K562 (cell line): ENCODE measurements around the gene FAM89B. TPM values are rescaled to one million over a fixed set of nuclear protein-coding genes. Genes with fewer than 3 reads are reported as not detected.

Source experiments
- CREB3L1 ChIP-seq: fragments of 450-650 bp; IDR thresholded peaks from 2 replicates; pipeline ENCODE4 v1.6.1; 2014; ENCODE audit warnings: low read depth, mild to moderate bottlenecking, moderate library complexity, borderline replicate concordance
- CUX1 ChIP-seq: fragments of 200-800 bp; sonication (Bioruptor generic); IDR thresholded peaks from 2 replicates; pipeline ENCODE4 v1.6.1; 2016; ENCODE audit warnings: missing genetic modification characterization, missing compliant biosample characterization
- CXXC5 ChIP-seq: fragments of 250-450 bp; sonication (Bioruptor Pico); IDR thresholded peaks from 2 replicates; pipeline ENCODE4 v1.8.0; 2022; ENCODE audit warnings: inconsistent platforms, mild to moderate bottlenecking, moderate library complexity
- DNMT1 ChIP-seq: fragments of 450-650 bp; IDR thresholded peaks from 2 replicates; pipeline ENCODE4 v1.6.1; 2016; ENCODE audit warnings: antibody characterized with exemption, mild to moderate bottlenecking
- MCM2 ChIP-seq: fragments of 450-650 bp; IDR thresholded peaks from 2 replicates; pipeline ENCODE4 v1.6.1; 2017; ENCODE audit warnings: low read depth, mild to moderate bottlenecking
- MLX ChIP-seq, 2 experiments: fragments of 450-650 bp in 1 of 2; sonication (generic) in 1 of 2; formaldehyde crosslinking; conservative IDR thresholded peaks; 2 replicates each; pipeline versions ENCODE4 v1.4.0 to v1.8.1; 2020 to 2022; ENCODE audit warnings: mild to moderate bottlenecking in 1 of 2, missing genetic modification reagents in 1 of 2
- NFIX ChIP-seq: fragments of 250-450 bp; sonication (Bioruptor Pico); IDR thresholded peaks from 2 replicates; pipeline ENCODE4 v1.4.0; 2020; ENCODE audit warnings: low read depth, mild to moderate bottlenecking, moderate library complexity
- PHF20 ChIP-seq: fragments of 450-650 bp; IDR thresholded peaks from 2 replicates; pipeline ENCODE4 v1.6.1; 2018; ENCODE audit not compliant: partially characterized antibody
- PHF8 ChIP-seq: fragments of 200-600 bp; sonication (generic); IDR thresholded peaks from 2 replicates; pipeline ENCODE4 v1.6.1; 2012; ENCODE audit warnings: mixed run types, mild to moderate bottlenecking, inconsistent platforms, low read length, moderate library complexity, borderline replicate concordance
- RBM22 ChIP-seq: fragments of 200-400 bp; formaldehyde crosslinking; IDR thresholded peaks from 2 replicates; pipeline ENCODE4 v1.6.1; 2018; ENCODE audit warnings: low read length, low read depth; ENCODE audit not compliant: poor library complexity, severe bottlenecking
- RERE ChIP-seq: sonication (generic); formaldehyde crosslinking; IDR thresholded peaks from 2 replicates; pipeline ENCODE4 v1.8.0; 2023; ENCODE audit warnings: missing genetic modification reagents, mild to moderate bottlenecking, borderline replicate concordance
- SMAD3 ChIP-seq: fragments of 450-650 bp; formaldehyde crosslinking; conservative IDR thresholded peaks from 2 replicates; pipeline ENCODE4 v1.4.0; 2020; ENCODE audit warnings: mild to moderate bottlenecking
- ZNF23 ChIP-seq: fragments of 250-450 bp; sonication (Bioruptor Pico); IDR thresholded peaks from 2 replicates; pipeline ENCODE4 v1.4.0; 2020; ENCODE audit warnings: mild to moderate bottlenecking
- ZNF253 ChIP-seq: fragments of 250-450 bp; sonication (Bioruptor Pico); conservative IDR thresholded peaks from 2 replicates; pipeline ENCODE4 v1.6.1; 2021; ENCODE audit warnings: mild to moderate bottlenecking
- polyA plus RNA-seq, 8 experiments: library from polyadenylated mRNA; depleted of rRNA in 4 of 8; stranded (reverse) in 5 of 8; unstranded in 3 of 8; fragments of >200 nt; fragmentation: Nextera tagmentation in 2 of 8; fragmentation: Illumina TruSeq in 1 of 8; extraction: Ambion mirVana in 2 of 8; extraction: Trizol in 1 of 8; gene quantifications; 2 replicates each; pipeline versions ENCODE4 v1.2.1 to v1.2.3, GENCODE V29; 2011 to 2014; ENCODE audit warnings: inconsistent platforms in 1 of 8, missing spikeins in 1 of 8
- total RNA-seq, 7 experiments: library from RNA; depleted of rRNA in 6 of 7; stranded (reverse); fragments of >200 nt in 6 of 7; fragmentation: Illumina TruSeq in 2 of 7; extraction: Trizol in 2 of 7; gene quantifications; 2 replicates each; pipeline versions ENCODE4 v1.2.1 to v1.2.3, GENCODE V29; 2011 to 2021; ENCODE audit warnings: low replicate concordance in 1 of 7

Gene FAM89B
- total and polyA plus RNA-seq, 9 of the 15 experiments (the other 6 are each of a cell fraction or from before 2014, with no cell fraction given), result 0.32 to 27.6 (median 11.9) TPM

GRCh38 chr11:65540290-65541092 lies 31.8 kb upstream of the FAM89B start (continued):
- TF ChIP-seq RERE (no peak), PHF20 (no peak), ZNF253 (CRISPR knock-in tag) (no peak), SMAD3 (CRISPR knock-in tag) (no peak), ZNF23 (CRISPR knock-in tag) (no peak), NFIX (CRISPR knock-in tag) (no peak), PHF8 (peak; percentile 75; the same call in 1 of the 2 replicates), CREB3L1 (peak; percentile 35; the same call in 1 of the 2 replicates), MLX (CRISPR knock-in tag; conservative IDR thresholded peaks at IDR 0.05) (no peak), CUX1 (CRISPR knock-in tag) (no peak), CXXC5 (peak; percentile 67), RBM22 (no peak), MCM2 (no peak), DNMT1 (no peak)
